Measurements from ENCODE around the gene FERMT2.

GRCh38 chr14:52914295-52914694, 36.6 kb downstream of the FERMT2 start:
- no peak for TF ChIP-seq CTCF (IDR thresholded peaks at IDR 0.05; ENCODE audit: low read depth, low read length, poor library complexity, severe bottlenecking)
- no peak for TF ChIP-seq EZH2phosphoT487 (IDR thresholded peaks at IDR 0.05; ENCODE audit: borderline replicate concordance, low read length)
